GM13977 (cell line): ENCODE data around the gene CRISP3.

Experiments used
- DNase-seq: peaks from one replicate; pipeline ENCODE4 v3.0.0; 2012; ENCODE audit warnings: low spot score
- CTCF ChIP-seq: IDR thresholded peaks from 2 replicates; pipeline ENCODE4 v1.5.1; 2012; ENCODE audit warnings: mild to moderate bottlenecking, control low read depth; ENCODE audit not compliant: insufficient read depth; ENCODE audit errors: extremely low read depth, missing control alignments
- in situ Hi-C: fragments of 300-500 bp; cut with MboI; formaldehyde crosslinking; loops from one replicate; pipeline ENCODE4 v1.12.0; 2022; ENCODE audit warnings: low sequenced_read_pairs, low pct_unique_long_range_greater_than_20kb, mixed read lengths, inconsistent platforms; ENCODE audit not compliant: unreplicated experiment

The CRISP3 gene

GRCh38 chr6:49775043-49775442, 30.9 kb upstream of the CRISP3 start:
- in situ Hi-C loops = no loop called here
- no peak for TF ChIP-seq CTCF
- no peak for DNase-seq

DNA sequence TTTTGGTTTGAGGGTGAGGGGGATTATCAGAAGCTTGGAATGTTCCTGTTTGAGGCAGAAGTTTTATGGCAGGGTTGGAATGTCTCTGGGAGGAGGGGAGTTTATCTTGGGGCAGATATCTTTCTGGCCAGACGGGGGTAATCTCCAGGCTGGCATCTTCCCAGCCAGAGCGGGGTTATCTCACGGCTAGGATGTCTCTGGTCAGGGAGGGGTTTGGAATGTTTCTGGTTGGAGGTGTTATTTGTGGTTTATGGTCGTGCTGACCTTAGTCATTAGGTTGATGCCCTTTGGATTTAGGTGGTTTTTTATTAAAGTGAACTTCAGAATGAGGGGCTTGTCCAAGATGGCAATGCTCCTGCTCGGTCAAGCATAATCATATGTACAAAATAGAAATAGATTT, 28.1 kb upstream of the CRISP3 start:
- no peak for TF ChIP-seq CTCF
- in situ Hi-C loops = no loop called here
- DNase-seq = no peak

DNA sequence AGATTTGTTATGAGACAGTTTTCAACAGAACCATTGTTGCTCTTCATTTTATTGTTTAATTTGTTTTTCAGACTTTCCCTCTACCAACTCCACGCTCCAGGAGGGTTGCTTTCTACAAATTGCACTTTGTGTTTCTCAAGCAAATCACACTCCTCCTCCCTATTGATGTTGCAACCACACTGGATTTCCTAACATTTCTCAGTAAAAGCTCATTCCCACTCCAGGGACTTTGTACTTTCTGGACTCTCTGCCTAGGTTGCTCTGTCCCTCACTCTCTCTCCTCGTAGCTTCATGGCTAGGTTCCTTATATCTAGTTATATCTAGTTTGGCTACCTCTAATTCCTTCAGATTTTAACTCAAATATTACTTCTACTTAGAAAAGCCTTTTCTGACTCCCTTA, 22.6 kb upstream of the CRISP3 start:
- TF ChIP-seq CTCF = no peak
- DNase-seq = no peak
- in situ Hi-C loops = no loop called here

DNA sequence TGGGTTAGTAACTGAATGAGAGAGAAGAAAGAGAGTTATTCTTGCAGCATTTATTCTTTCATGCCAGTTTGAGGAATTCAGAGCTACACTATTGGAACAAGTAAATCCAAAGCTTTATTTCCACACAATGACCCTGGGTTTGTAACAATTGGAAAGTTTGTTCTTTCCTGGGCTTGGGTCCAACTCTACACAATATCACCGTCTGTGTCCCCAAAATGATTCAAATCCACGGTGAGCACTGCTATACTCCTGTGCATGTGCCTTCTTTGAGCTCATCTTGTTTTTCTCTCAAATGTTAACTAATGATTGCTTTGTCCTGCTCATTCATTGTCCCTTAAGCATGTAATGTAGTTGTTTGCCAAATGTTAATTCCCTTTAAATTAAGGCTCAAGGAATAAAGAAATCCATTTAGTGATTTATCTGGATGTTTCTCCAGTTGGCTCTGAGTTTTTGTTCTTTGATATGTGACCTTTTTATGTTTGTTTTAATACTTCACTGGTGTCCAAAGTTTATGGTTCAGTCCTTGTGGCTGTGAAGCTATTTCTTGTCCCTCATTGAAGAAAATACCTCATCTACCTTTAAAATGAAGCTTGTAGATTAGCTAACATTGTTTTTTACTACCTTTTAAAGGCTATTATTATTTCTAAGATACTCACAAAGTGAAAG, 20.5 kb upstream of the CRISP3 start:
- DNase-seq = no peak
- in situ Hi-C loops = no loop called here
- TF ChIP-seq CTCF = no peak

DNA sequence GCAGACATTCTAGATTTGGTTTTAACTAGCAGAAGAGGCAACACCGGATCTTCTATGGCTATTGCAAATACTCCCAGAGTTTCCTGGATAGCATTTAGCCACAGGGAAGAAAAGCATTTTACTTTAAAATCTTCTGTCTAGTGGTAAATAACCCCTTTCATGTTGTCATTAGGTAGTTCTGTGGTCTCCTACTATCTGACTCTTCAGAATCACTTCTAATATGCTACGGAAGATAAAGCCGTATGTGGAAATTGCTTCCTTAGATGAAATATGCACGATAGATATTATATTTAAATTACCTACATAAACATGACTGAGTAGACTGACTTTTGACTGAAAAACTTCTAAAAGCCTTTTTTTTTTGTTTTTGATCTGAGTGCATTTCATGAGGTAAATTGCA, 759 bp downstream of the CRISP3 start:
- no peak for TF ChIP-seq CTCF
- in situ Hi-C loops = no loop called here
- DNase-seq = no peak

DNA sequence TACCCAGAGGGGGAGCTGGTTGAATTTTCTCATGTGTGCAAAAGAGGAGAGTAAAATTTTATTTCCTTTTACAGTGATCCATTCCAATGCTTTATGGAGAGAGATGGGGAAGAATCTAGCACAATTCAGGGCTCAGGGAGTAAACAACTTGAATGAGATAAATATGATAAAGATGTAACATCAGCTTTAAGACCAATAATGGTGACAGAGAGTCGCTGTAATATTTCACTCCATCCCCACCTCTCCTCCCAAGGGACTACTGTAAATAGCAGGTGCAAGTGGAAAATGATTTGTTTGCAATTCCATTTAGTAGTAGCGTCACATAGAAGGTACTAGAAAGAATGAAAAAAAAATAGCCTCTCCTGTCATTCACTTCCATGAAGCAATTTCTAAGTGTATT, 4.8 kb downstream of the CRISP3 start:
- in situ Hi-C loops = no loop called here
- no peak for TF ChIP-seq CTCF
- no peak for DNase-seq
